CD4-positive, alpha-beta memory T cell (primary cell): ENCODE data around the gene MYL12A. TPM values are rescaled to one million over a fixed set of nuclear protein-coding genes. Genes with fewer than 3 reads are reported as not detected.

Source experiments
- CTCF ChIA-PET: fragments of 350-600 bp; sonication (Branson Sonifier 250); formaldehyde crosslinking; loops from one replicate; lab custom pipeline; 2021; ENCODE audit warnings: inconsistent platforms; ENCODE audit not compliant: partially characterized antibody; lab: Charles Lee
- POLR2A ChIA-PET: fragments of 350-600 bp; sonication (Branson Sonifier 250); formaldehyde crosslinking; loops from one replicate; lab custom pipeline; 2021; ENCODE audit not compliant: partially characterized antibody; lab: Charles Lee
- DNase-seq, 5 donors: peaks; one replicate each; pipeline versions ENCODE4 v3.0.0 to v3.0.0-alpha.2; 2020 to 2022; ENCODE audit warnings: mixed read lengths in 1 of 5
- H3K27ac ChIP-seq: one replicate; pipeline ENCODE4 v1.7.0; 2013; ENCODE audit warnings: low read depth, low read length
- H3K27me3 ChIP-seq: 2 replicates; pipeline ENCODE4 v1.7.0; 2013; ENCODE audit warnings: mild to moderate bottlenecking, low read length, moderate library complexity; ENCODE audit not compliant: insufficient read depth
- H3K36me3 ChIP-seq: 2 replicates; pipeline ENCODE4 v1.7.0; 2013; ENCODE audit warnings: mild to moderate bottlenecking, low read length, moderate library complexity; ENCODE audit not compliant: insufficient read depth
- H3K4me1 ChIP-seq: 2 replicates; pipeline ENCODE4 v1.7.0; 2013; ENCODE audit warnings: mild to moderate bottlenecking, low read length, moderate library complexity; ENCODE audit not compliant: insufficient read depth
- H3K4me3 ChIP-seq, 2 donors: one replicate each; pipeline ENCODE4 v1.7.0; 2013; ENCODE audit warnings: low read length in 2 of 2, mild to moderate bottlenecking in 1 of 2
- H3K9me3 ChIP-seq, 2 donors: one replicate each; pipeline ENCODE4 v1.7.0; 2013; ENCODE audit warnings: low read length in 2 of 2, control low read depth in 1 of 2; ENCODE audit not compliant: control insufficient read depth in 1 of 2
- H3K27ac Mint-ChIP-seq, 7 donors: one replicate each; pipeline ENCODE4 v1.8.0; 2020 to 2021; ENCODE audit warnings: mixed read lengths in 7 of 7, mild to moderate bottlenecking in 6 of 7, inconsistent platforms in 3 of 7, moderate library complexity in 3 of 7
- H3K27me3 Mint-ChIP-seq, 2 donors: one replicate each; pipeline ENCODE4 v1.8.0; 2020 to 2021; ENCODE audit warnings: mixed read lengths in 2 of 2
- H3K36me3 Mint-ChIP-seq, 2 donors: one replicate each; pipeline ENCODE4 v1.8.0; 2020 to 2021; ENCODE audit warnings: mixed read lengths in 2 of 2, inconsistent platforms in 1 of 2, mild to moderate bottlenecking in 1 of 2
- H3K4me1 Mint-ChIP-seq, 4 donors: one replicate each; pipeline ENCODE4 v1.8.0; 2020 to 2021; ENCODE audit warnings: mixed read lengths in 4 of 4, mild to moderate bottlenecking in 1 of 4
- H3K4me3 Mint-ChIP-seq, 8 donors: one replicate each; pipeline ENCODE4 v1.8.0; 2020 to 2021; ENCODE audit warnings: mixed read lengths in 8 of 8, mild to moderate bottlenecking in 7 of 8, moderate library complexity in 6 of 8, inconsistent platforms in 3 of 8
- H3K9me3 Mint-ChIP-seq, 8 donors: one replicate each; pipeline ENCODE4 v1.8.0; 2020 to 2021; ENCODE audit warnings: mixed read lengths in 8 of 8, mild to moderate bottlenecking in 5 of 8, inconsistent platforms in 3 of 8, moderate library complexity in 1 of 8
- intact Hi-C: fragments of 100-400 bp; cut with micrococcal nuclease; formaldehyde crosslinking; loops from one replicate; pipeline ENCODE4 v1.15.1; 2023
- polyA plus RNA-seq, 2 donors: library from polyadenylated mRNA; unstranded; fragments of 300-500 nt; fragmentation: Illumina TruSeq; gene quantifications; one replicate each; pipeline ENCODE4 v1.2.3, GENCODE V29; 2021
- total RNA-seq, 2 experiments: library from RNA; stranded (reverse); gene quantifications; one replicate each; pipeline ENCODE4 v1.2.3, GENCODE V29; 2021

MYL12A gene
- total and polyA plus RNA-seq, 4 experiments from 2014 or later: 477 to 3,569 (median 1,586) TPM

GRCh38 chr18:3262234-3263131 is 14.9 kb downstream of the MYL12A start:
- no peaks in the 10 kb centered on the region for H3K9me3 ChIP-seq
- Mint-ChIP-seq H3K36me3 (peaks cover 11 to 48% of the 10 kb centered on the region in 2 donors), H3K9me3 (no peaks in the 10 kb centered on the region), H3K27me3 (no peaks in the 10 kb centered on the region), H3K4me1 (peaks cover 61 to 92% (median 72%) of the 10 kb centered on the region in 4 donors), H3K27ac (peak overlapping the region; percentile 91 to 100 (median 99)), H3K4me3 (peak overlapping the region; percentile 92 to 100 (median 98))
- H3K4me1 ChIP-seq: peaks cover 81% of the 10 kb centered on the region
- DNase-seq: peak in 4 of 5 donors; percentile 49 to 62 (median 52)
- POLR2A ChIA-PET: interaction anchor here (0.9 to 9.0 kb wide), 28 partner anchors 8 to 626 kb away, joined by 3 to 418 read pairs (median 7); partner anchors contain the start of genes LPIN2, MYL12A and TGIF1
- CTCF ChIA-PET: interaction anchor here (0.7 to 3.4 kb wide), 10 partner anchors 11 to 332 kb away, joined by 3 to 41 read pairs (median 6); partner anchors contain the start of gene MYL12A
- peak overlapping the region; percentile 90 for H3K27ac ChIP-seq
- H3K36me3 ChIP-seq: peaks cover 12% of the 10 kb centered on the region
- H3K4me3 ChIP-seq: peak overlapping the region; percentile 68 to 89
- no peaks in the 10 kb centered on the region for H3K27me3 ChIP-seq
- intact Hi-C loops: loop anchor here (2.0 to 5.0 kb wide), 3 partner anchors 186 to 340 kb away; partner anchors contain the start of gene LPIN2

GRCh38 chr18:3263132-3263700 is 15.6 kb downstream of the MYL12A start:
- Mint-ChIP-seq H3K9me3 (no peaks in the 10 kb centered on the region), H3K4me3 (peak overlapping the region; percentile 86 to 98 (median 94)), H3K27ac (peak overlapping the region; percentile 91 to 99 (median 92)), H3K4me1 (peaks cover 60 to 90% (median 70%) of the 10 kb centered on the region in 4 donors), H3K36me3 (peaks cover 3 to 41% of the 10 kb centered on the region in 2 donors), H3K27me3 (no peaks in the 10 kb centered on the region)
- intact Hi-C loops: loop anchor here (2.0 to 5.0 kb wide), 3 partner anchors 186 to 339 kb away; partner anchors contain the start of gene LPIN2
- no peak for DNase-seq
- ChIA-PET POLR2A (interaction anchor here (0.6 to 9.0 kb wide), 12 partner anchors 13 to 340 kb away, joined by 3 to 418 read pairs (median 4); partner anchors contain the start of genes MYL12A and TGIF1), CTCF (interaction anchor here (0.7 to 2.1 kb wide), 8 partner anchors 12 to 331 kb away, joined by 3 to 7 read pairs (median 5); partner anchors contain the start of gene MYL12A)
- H3K27ac ChIP-seq: peak overlapping the region; percentile 90
- H3K27me3 ChIP-seq: no peaks in the 10 kb centered on the region
- no peaks in the 10 kb centered on the region for H3K9me3 ChIP-seq
- H3K4me3 ChIP-seq: peak overlapping the region; percentile 68 to 89
- peaks cover 5% of the 10 kb centered on the region for H3K36me3 ChIP-seq
- peaks cover 81% of the 10 kb centered on the region for H3K4me1 ChIP-seq

DNA sequence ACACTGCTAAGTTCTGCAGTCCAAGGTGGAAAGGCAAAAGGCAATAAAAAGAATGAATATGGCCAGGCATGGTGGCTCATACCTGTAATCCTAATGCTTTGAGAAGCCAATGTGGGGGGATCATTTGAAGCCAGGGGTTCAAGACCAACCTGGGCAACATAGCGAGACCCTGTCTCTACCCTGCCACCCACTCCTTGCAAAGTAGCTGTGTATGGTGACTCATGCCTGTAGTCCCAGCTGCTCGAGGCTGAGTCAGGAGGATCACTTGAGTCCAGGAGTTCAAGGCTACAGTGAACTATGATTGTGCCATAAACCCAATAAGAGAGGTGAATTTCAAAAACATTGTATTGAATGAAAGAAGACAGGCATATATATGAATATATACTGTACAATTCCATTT is 16.8 kb downstream of the MYL12A start:
- Histone ChIP-seq H3K36me3 (no peaks in the 10 kb centered on the region), H3K4me1 (peaks cover 81% of the 10 kb centered on the region), H3K4me3 (no peak overlapping the region), H3K9me3 (no peaks in the 10 kb centered on the region), H3K27ac (no peak overlapping the region), H3K27me3 (no peaks in the 10 kb centered on the region)
- Mint-ChIP-seq H3K27me3 (no peaks in the 10 kb centered on the region), H3K36me3 (peaks cover 0 to 31% of the 10 kb centered on the region in 2 donors), H3K4me1 (peaks cover 63 to 91% (median 72%) of the 10 kb centered on the region in 4 donors), H3K9me3 (no peaks in the 10 kb centered on the region), H3K4me3 (peak overlapping the region; percentile 22 to 98 (median 92)), H3K27ac (peak overlapping the region in 6 of 7 donors; percentile 58 to 99 (median 90))
- no peak for DNase-seq
- ChIA-PET POLR2A (interaction anchor here (1.1 to 9.0 kb wide), 5 partner anchors 14 to 329 kb away, joined by 4 to 418 read pairs (median 10); partner anchors contain the start of genes MYL12A and TGIF1), CTCF (interaction anchor here (0.6 to 2.1 kb wide), 6 partner anchors 16 to 330 kb away, joined by 3 to 7 read pairs (median 5); no protein-coding TSS in a partner anchor)
- intact Hi-C loops: loop anchor here (1.0 to 5.0 kb wide), 3 partner anchors 10 to 338 kb away; partner anchors contain the start of gene LPIN2

GRCh38 chr18:3265564-3266033 is 18.0 kb downstream of the MYL12A start:
- Histone ChIP-seq H3K27ac (peak overlapping the region; percentile 12), H3K36me3 (no peaks in the 10 kb centered on the region), H3K27me3 (no peaks in the 10 kb centered on the region), H3K4me1 (peaks cover 81% of the 10 kb centered on the region), H3K4me3 (no peak overlapping the region), H3K9me3 (no peaks in the 10 kb centered on the region)
- intact Hi-C loops: no loop called here
- H3K9me3 Mint-ChIP-seq: no peaks in the 10 kb centered on the region
- H3K4me1 Mint-ChIP-seq: peaks cover 63 to 91% (median 74%) of the 10 kb centered on the region in 4 donors
- no peak for DNase-seq
- no peaks in the 10 kb centered on the region for H3K27me3 Mint-ChIP-seq
- H3K36me3 Mint-ChIP-seq: peaks cover 0 to 31% of the 10 kb centered on the region in 2 donors
- ChIA-PET POLR2A (interaction anchor here (1.0 to 9.0 kb wide), 3 partner anchors 15 to 183 kb away, joined by 3 to 418 read pairs (median 15); partner anchors contain the start of genes MYL12A and TGIF1), CTCF (interaction anchor here (1.0 to 1.3 kb wide), 3 partner anchors 14 to 32 kb away, joined by 3 read pairs; no protein-coding TSS in a partner anchor)
- peak overlapping the region; percentile 76 to 99 (median 88) for H3K27ac Mint-ChIP-seq
- H3K4me3 Mint-ChIP-seq: peak overlapping the region; percentile 31 to 98 (median 67)

- no peak overlapping the region for H3K4me3 ChIP-seq
- ChIA-PET CTCF (interaction anchor here (1.0 to 1.3 kb wide), 3 partner anchors 15 to 32 kb away, joined by 3 read pairs; no protein-coding TSS in a partner anchor), POLR2A (interaction anchor here (1.0 to 9.0 kb wide), 2 partner anchors 16 to 31 kb away, joined by 3 to 418 read pairs; partner anchors contain the start of gene MYL12A)
- Mint-ChIP-seq H3K27ac (peak overlapping the region; percentile 85 to 99 (median 88)), H3K4me1 (peaks cover 63 to 91% (median 75%) of the 10 kb centered on the region in 4 donors), H3K27me3 (no peaks in the 10 kb centered on the region), H3K36me3 (peaks cover 0 to 28% of the 10 kb centered on the region in 2 donors), H3K9me3 (no peaks in the 10 kb centered on the region), H3K4me3 (peak overlapping the region in 7 of 8 donors; percentile 60 to 98 (median 71))
- no peak for DNase-seq
- no peaks in the 10 kb centered on the region for H3K9me3 ChIP-seq
- no peaks in the 10 kb centered on the region for H3K27me3 ChIP-seq
- peak overlapping the region; percentile 12 for H3K27ac ChIP-seq
- H3K4me1 ChIP-seq: peaks cover 79% of the 10 kb centered on the region
- intact Hi-C loops: no loop called here
- H3K36me3 ChIP-seq: no peaks in the 10 kb centered on the region
Observed at GRCh38 chr18:3266062-3266608, 18.5 kb downstream of the MYL12A start.

GRCh38 chr18:3268306-3268705 is 20.7 kb downstream of the MYL12A start:
- intact Hi-C loops: no loop called here
- no peak overlapping the region for H3K4me3 ChIP-seq

More at GRCh38 chr18:3268306-3268705, 20.7 kb downstream of the MYL12A start:
- CTCF ChIA-PET: no interaction called here
- Mint-ChIP-seq H3K27ac (peak overlapping the region; percentile 60 to 88 (median 74)), H3K9me3 (no peaks in the 10 kb centered on the region), H3K4me1 (peaks cover 71 to 89% (median 82%) of the 10 kb centered on the region in 4 donors), H3K27me3 (no peaks in the 10 kb centered on the region), H3K36me3 (peaks cover 7 to 26% of the 10 kb centered on the region in 2 donors), H3K4me3 (peak overlapping the region; percentile 8 to 77 (median 60))
- Histone ChIP-seq H3K27ac (peak overlapping the region; percentile 3), H3K36me3 (peaks cover 7% of the 10 kb centered on the region), H3K4me1 (peaks cover 92% of the 10 kb centered on the region), H3K27me3 (no peaks in the 10 kb centered on the region), H3K9me3 (no peaks in the 10 kb centered on the region)
- POLR2A ChIA-PET: no interaction called here
- DNase-seq: no peak
